ENCODE results near the gene EGFR.

DNA sequence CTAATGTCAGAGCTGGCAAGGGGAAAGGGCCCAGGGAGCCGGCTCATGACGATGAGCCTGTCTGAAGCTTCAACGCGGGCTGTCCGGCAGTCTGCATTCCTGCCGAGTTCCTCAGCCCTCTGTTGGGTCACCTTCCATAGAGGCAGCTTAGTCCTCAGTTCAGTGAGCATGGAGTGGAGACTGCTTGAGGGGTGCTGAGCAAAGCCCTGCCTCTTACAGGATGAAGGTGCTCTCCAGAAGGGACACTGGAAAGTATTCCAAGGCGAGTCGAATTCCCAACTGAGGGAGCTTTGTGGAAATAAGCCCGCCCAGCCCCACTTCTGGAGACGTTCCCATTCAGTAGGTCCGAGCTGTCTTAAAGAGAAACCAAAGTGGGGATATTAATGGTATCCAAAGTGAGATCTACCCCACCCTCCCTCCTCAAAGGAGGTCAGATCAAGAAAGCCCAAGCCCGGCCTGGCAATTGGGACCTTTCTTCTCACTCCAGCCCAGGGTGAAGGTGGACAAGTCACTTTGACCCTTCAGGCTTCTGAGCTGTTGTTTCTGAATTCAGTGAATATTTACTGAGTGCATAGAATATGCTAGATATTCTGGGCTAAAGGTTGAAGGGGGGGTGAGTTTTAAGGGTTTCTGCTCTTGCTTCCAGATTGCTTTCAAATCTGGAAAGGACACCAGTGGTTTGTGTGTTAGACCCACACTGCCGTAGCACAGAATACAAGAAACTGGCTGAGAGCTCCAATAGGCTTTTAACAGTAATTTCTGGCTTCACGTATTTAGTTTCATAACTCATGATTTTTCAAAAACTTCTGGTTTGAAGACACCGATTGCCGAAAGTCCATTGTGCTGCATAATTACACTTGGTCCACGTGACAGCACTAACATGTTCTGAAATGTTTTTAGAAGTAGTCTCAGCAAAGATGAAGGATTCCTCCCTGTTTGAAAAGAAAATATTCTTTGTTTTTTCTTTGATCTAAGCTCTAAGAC lies 3.5 kb downstream of the EGFR start:
- TF ChIP-seq, protein P1, sequence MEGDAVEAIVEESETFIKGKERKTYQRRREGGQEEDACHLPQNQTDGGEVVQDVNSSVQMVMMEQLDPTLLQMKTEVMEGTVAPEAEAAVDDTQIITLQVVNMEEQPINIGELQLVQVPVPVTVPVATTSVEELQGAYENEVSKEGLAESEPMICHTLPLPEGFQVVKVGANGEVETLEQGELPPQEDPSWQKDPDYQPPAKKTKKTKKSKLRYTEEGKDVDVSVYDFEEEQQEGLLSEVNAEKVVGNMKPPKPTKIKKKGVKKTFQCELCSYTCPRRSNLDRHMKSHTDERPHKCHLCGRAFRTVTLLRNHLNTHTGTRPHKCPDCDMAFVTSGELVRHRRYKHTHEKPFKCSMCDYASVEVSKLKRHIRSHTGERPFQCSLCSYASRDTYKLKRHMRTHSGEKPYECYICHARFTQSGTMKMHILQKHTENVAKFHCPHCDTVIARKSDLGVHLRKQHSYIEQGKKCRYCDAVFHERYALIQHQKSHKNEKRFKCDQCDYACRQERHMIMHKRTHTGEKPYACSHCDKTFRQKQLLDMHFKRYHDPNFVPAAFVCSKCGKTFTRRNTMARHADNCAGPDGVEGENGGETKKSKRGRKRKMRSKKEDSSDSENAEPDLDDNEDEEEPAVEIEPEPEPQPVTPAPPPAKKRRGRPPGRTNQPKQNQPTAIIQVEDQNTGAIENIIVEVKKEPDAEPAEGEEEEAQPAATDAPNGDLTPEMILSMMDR (conservative IDR thresholded peaks at IDR 0.05), result no peak
- no peak for TF ChIP-seq ZFX (IDR thresholded peaks at IDR 0.05)

Data from C4-2B (cell line).